ENCODE results near the gene ITPKC. TPM values are rescaled to one million over a fixed set of nuclear protein-coding genes. Genes with fewer than 3 reads are reported as not detected.

ITPKC gene
- total RNA-seq, 1 donor, result 9.2 TPM

GRCh38 chr19:40739030-40739839 is 22.3 kb downstream of the ITPKC start:
- no peak for DNase-seq (ENCODE audit: low read depth in 2 of 3, low spot score in 2 of 3)

GRCh38 chr19:40739871-40740703 is 23.2 kb downstream of the ITPKC start:
- no peak for DNase-seq (ENCODE audit: low read depth in 2 of 3, low spot score in 2 of 3)

- no peak for DNase-seq (ENCODE audit: low read depth in 2 of 3, low spot score in 2 of 3)
Observed at GRCh38 chr19:40740747-40741146, 23.8 kb downstream of the ITPKC start.

GRCh38 chr19:40741527-40742390 is 24.8 kb downstream of the ITPKC start:
- peak in 1 of 3 donors; percentile 33 for DNase-seq (ENCODE audit: low read depth in 2 of 3, low spot score in 2 of 3)

- no peak for DNase-seq (ENCODE audit: low read depth in 2 of 3, low spot score in 2 of 3)
Observed at GRCh38 chr19:40742477-40742876, 25.6 kb downstream of the ITPKC start.

- DNase-seq (ENCODE audit: low read depth in 2 of 3, low spot score in 2 of 3), result no peak
Observed at GRCh38 chr19:40742886-40743285, 26.0 kb downstream of the ITPKC start.

GRCh38 chr19:40743926-40744325 is 27.0 kb downstream of the ITPKC start:
- DNase-seq (ENCODE audit: low read depth in 2 of 3, low spot score in 2 of 3), result no peak

GRCh38 chr19:40744554-40745401 is 27.9 kb downstream of the ITPKC start:
- DNase-seq (ENCODE audit: low read depth in 2 of 3, low spot score in 2 of 3), result no peak

- DNase-seq (ENCODE audit: low read depth in 2 of 3, low spot score in 2 of 3), result no peak
Observed at GRCh38 chr19:40745402-40745780, 28.5 kb downstream of the ITPKC start.

GRCh38 chr19:40747536-40747935 is 30.6 kb downstream of the ITPKC start:
- DNase-seq (ENCODE audit: low read depth in 2 of 3, low spot score in 2 of 3), result no peak

- peak; percentile 94 to 100 (median 100) for DNase-seq (ENCODE audit: low read depth in 2 of 3, low spot score in 2 of 3)
Observed at GRCh38 chr19:40750058-40750873, 33.4 kb downstream of the ITPKC start, which contains the start of gene ACTMAP. ACTMAP (minus strand) TSS chr19:40750477; CDS start chr19:40749803, 674 bp downstream.

- DNase-seq (ENCODE audit: low read depth in 2 of 3, low spot score in 2 of 3), result peak in 2 of 3 donors; percentile 97 to 98
Observed at GRCh38 chr19:40750874-40751537, 34.1 kb downstream of the ITPKC start, which contains the start of gene SNRPA. SNRPA (plus strand) TSS chr19:40751203; CDS start chr19:40751409, 206 bp downstream.

GRCh38 chr19:40752257-40752781 is 35.4 kb downstream of the ITPKC start:
- no peak for DNase-seq (ENCODE audit: low read depth in 2 of 3, low spot score in 2 of 3)

- no peak for DNase-seq (ENCODE audit: low read depth in 2 of 3, low spot score in 2 of 3)
Observed at GRCh38 chr19:40754611-40755247, 37.8 kb downstream of the ITPKC start.

GRCh38 chr19:40755248-40755624 is 38.3 kb downstream of the ITPKC start:
- no peak for DNase-seq (ENCODE audit: low read depth in 2 of 3, low spot score in 2 of 3)

GRCh38 chr19:40755791-40756190 is 38.9 kb downstream of the ITPKC start:
- DNase-seq (ENCODE audit: low read depth in 2 of 3, low spot score in 2 of 3), result no peak

GRCh38 chr19:40756502-40757110 is 39.7 kb downstream of the ITPKC start:
- DNase-seq (ENCODE audit: low read depth in 2 of 3, low spot score in 2 of 3), result no peak
